OCI-LY3 (cell line): Measurements from ENCODE around the gene ADGRG6.

ENCODE experiments used
- EZH2phosphoT487 ChIP-seq: fragments of 200-600 bp; shearing (Covaris generic); IDR thresholded peaks from 2 replicates; pipeline ENCODE4 v1.6.1; 2018; ENCODE audit warnings: antibody characterized with exemption, mixed run types, low read depth
- TF ChIP-seq, protein P1 (sequence below): fragments of 200-600, 300-600 bp; sonication (generic); IDR thresholded peaks from 2 replicates; pipeline ENCODE4 v1.5.1; 2014; ENCODE audit warnings: antibody characterized with exemption, low read length, low read depth

DNA sequence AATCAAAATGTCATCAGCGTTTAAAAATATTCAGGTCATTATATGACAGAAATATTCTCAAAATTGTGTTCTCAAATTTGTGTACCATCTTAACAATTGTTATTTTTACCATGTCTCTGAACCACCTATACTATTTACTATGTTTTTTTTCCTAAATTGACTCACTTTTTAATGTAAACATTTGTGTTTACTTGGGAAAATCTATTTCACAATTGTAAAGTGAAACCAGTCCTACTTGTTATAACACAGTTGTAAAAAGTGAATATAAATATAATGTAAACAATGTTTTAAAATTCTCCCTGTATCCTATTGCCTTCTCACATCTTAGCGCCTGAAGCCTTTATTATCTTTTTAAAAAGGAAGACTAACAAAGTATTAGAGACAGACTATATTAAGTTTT is 83.5 kb downstream of the ADGRG6 start:
- TF ChIP-seq, protein P1, sequence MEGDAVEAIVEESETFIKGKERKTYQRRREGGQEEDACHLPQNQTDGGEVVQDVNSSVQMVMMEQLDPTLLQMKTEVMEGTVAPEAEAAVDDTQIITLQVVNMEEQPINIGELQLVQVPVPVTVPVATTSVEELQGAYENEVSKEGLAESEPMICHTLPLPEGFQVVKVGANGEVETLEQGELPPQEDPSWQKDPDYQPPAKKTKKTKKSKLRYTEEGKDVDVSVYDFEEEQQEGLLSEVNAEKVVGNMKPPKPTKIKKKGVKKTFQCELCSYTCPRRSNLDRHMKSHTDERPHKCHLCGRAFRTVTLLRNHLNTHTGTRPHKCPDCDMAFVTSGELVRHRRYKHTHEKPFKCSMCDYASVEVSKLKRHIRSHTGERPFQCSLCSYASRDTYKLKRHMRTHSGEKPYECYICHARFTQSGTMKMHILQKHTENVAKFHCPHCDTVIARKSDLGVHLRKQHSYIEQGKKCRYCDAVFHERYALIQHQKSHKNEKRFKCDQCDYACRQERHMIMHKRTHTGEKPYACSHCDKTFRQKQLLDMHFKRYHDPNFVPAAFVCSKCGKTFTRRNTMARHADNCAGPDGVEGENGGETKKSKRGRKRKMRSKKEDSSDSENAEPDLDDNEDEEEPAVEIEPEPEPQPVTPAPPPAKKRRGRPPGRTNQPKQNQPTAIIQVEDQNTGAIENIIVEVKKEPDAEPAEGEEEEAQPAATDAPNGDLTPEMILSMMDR, result no peak
- TF ChIP-seq EZH2phosphoT487, result no peak
